Measurements from ENCODE around the gene IFIT1B. TPM values are rescaled to one million over a fixed set of nuclear protein-coding genes. Genes with fewer than 3 reads are reported as not detected.

Gene IFIT1B
- total and polyA plus RNA-seq, 9 of the 15 experiments (the other 6 are each of a cell fraction or from before 2014, with no cell fraction given) = not detected

GRCh38 chr10:89355394-89355931 lies 22.4 kb upstream of the IFIT1B start (continued):
- TF ChIP-seq TSHZ1 (CRISPR knock-in tag; IDR thresholded peaks at IDR 0.05) (peak; percentile 82; the same call in 1 of the 2 replicates), ZNF224 (CRISPR knock-in tag; IDR thresholded peaks at IDR 0.05) (no peak), PTTG1 (tag; IDR thresholded peaks at IDR 0.05; ENCODE audit: low read depth) (0 out of 2 replicates have a peak, but pooled peaks have one; percentile 52), LCOR (CRISPR knock-in tag; IDR thresholded peaks at IDR 0.05) (peak; percentile 74; the same call in 1 of the 2 replicates), KDM2B (CRISPR knock-in tag; IDR thresholded peaks at IDR 0.05) (no peak), RBM14 (IDR thresholded peaks at IDR 0.05; ENCODE audit: borderline replicate concordance, insufficient read depth, low read depth, low read length) (no peak), ZNF354B (CRISPR knock-in tag; IDR thresholded peaks at IDR 0.05) (no peak), GTF2B (IDR thresholded peaks at IDR 0.05; ENCODE audit: extremely low read depth, insufficient read length) (no peak), E2F3 (CRISPR knock-in tag; IDR thresholded peaks at IDR 0.05) (no peak), TCF3 (CRISPR knock-in tag; IDR thresholded peaks at IDR 0.05) (no peak), CBX5 (IDR thresholded peaks at IDR 0.05; ENCODE audit: borderline replicate concordance, low read depth) (no peak), SREBF1 (IDR thresholded peaks at IDR 0.05; ENCODE audit: borderline replicate concordance, low read depth, low read length) (no peak), ZNF431 (CRISPR knock-in tag; IDR thresholded peaks at IDR 0.05) (no peak), ZKSCAN1 (IDR thresholded peaks at IDR 0.05; ENCODE audit: low read depth, low read length) (no peak), ZFP36 (IDR thresholded peaks at IDR 0.05; ENCODE audit: low read depth, low read length, partially characterized antibody) (no peak), BACH1 (tag; IDR thresholded peaks at IDR 0.05) (peak; percentile 84), HDAC3 (IDR thresholded peaks at IDR 0.05; ENCODE audit: borderline replicate concordance, partially characterized antibody) (no peak), LARP7 (IDR thresholded peaks at IDR 0.05) (no peak), HNRNPL (IDR thresholded peaks at IDR 0.05; ENCODE audit: low read depth, low read length) (no peak), XRCC4 (IDR thresholded peaks at IDR 0.05; ENCODE audit: extremely low read depth, insufficient read depth, insufficient read length) (no peak), ZNF76 (CRISPR knock-in tag; IDR thresholded peaks at IDR 0.05; ENCODE audit: borderline replicate concordance) (peak; percentile 77; the same call in 1 of the 2 replicates)
- TF ChIP-seq, protein P1, sequence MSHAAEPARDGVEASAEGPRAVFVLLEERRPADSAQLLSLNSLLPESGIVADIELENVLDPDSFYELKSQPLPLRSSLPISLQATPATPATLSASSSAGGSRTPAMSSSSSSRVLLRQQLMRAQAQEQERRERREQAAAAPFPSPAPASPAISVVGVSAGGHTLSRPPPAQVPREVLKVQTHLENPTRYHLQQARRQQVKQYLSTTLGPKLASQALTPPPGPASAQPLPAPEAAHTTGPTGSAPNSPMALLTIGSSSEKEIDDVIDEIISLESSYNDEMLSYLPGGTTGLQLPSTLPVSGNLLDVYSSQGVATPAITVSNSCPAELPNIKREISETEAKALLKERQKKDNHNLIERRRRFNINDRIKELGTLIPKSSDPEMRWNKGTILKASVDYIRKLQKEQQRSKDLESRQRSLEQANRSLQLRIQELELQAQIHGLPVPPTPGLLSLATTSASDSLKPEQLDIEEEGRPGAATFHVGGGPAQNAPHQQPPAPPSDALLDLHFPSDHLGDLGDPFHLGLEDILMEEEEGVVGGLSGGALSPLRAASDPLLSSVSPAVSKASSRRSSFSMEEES (CRISPR knock-in tag; IDR thresholded peaks at IDR 0.05) = no peak
- TF ChIP-seq, protein P2, sequence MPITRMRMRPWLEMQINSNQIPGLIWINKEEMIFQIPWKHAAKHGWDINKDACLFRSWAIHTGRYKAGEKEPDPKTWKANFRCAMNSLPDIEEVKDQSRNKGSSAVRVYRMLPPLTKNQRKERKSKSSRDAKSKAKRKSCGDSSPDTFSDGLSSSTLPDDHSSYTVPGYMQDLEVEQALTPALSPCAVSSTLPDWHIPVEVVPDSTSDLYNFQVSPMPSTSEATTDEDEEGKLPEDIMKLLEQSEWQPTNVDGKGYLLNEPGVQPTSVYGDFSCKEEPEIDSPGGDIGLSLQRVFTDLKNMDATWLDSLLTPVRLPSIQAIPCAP (CRISPR knock-in tag; IDR thresholded peaks at IDR 0.05; ENCODE audit: borderline replicate concordance) = no peak

All from K562 (cell line).